H1 (cell line): Measurements from ENCODE around the gene TAP2. TPM values are rescaled to one million over a fixed set of nuclear protein-coding genes. Genes with fewer than 3 reads are reported as not detected.

Experiments
- ATF2 ChIP-seq: IDR thresholded peaks from 2 replicates; pipeline ENCODE4 v1.6.1; 2012; ENCODE audit warnings: low read length, inconsistent platforms
- CHD1 ChIP-seq: IDR thresholded peaks from 2 replicates; pipeline ENCODE4 v1.6.1; 2012; ENCODE audit warnings: low read depth, low read length, improper control_type of control experiment
- CTBP2 ChIP-seq: IDR thresholded peaks from 2 replicates; pipeline ENCODE4 v1.7.0; 2011; ENCODE audit warnings: borderline replicate concordance, mild to moderate bottlenecking, moderate library complexity, mixed read lengths, low read length; ENCODE audit not compliant: insufficient read depth, insufficient read length
- EGR1 ChIP-seq: IDR thresholded peaks from 2 replicates; pipeline ENCODE4 v1.6.1; 2011; ENCODE audit warnings: low read depth, low read length, borderline replicate concordance
- SP4 ChIP-seq: IDR thresholded peaks from 2 replicates; pipeline ENCODE4 v1.6.1; 2012; ENCODE audit warnings: low read length, inconsistent platforms
- SRF ChIP-seq: IDR thresholded peaks from 2 replicates; pipeline ENCODE4 v1.6.1; 2011; ENCODE audit warnings: mild to moderate bottlenecking, low read depth, low read length, moderate library complexity
- polyA plus RNA-seq, 7 experiments: library from polyadenylated mRNA; depleted of rRNA in 3 of 7; stranded (reverse) in 5 of 7; unstranded in 2 of 7; fragments of >200 nt in 5 of 7; fragments of 200-250 nt in 2 of 7; gene quantifications; 1 replicate in 5 of 7; 2 replicates in 1 of 7; 4 replicates in 1 of 7; pipeline versions ENCODE4 v1.2.1 to v1.2.3, GENCODE V29; 2011 to 2013; ENCODE audit warnings: missing spikeins in 2 of 7, mixed read lengths in 2 of 7
- total RNA-seq: library from RNA; stranded (reverse); fragmentation: NEBNext Ultra II Directional; extraction: Animal tissue kit (Norgen Biotek cat#: 25700); gene quantifications from 2 replicates; pipeline ENCODE4 v1.2.1, GENCODE V29; 2021

TAP2 gene
- total and polyA plus RNA-seq, 2 of the 8 experiments (the other 6 are each of a cell fraction or from before 2014, with no cell fraction given): 11.3 to 27.2 TPM

DNA sequence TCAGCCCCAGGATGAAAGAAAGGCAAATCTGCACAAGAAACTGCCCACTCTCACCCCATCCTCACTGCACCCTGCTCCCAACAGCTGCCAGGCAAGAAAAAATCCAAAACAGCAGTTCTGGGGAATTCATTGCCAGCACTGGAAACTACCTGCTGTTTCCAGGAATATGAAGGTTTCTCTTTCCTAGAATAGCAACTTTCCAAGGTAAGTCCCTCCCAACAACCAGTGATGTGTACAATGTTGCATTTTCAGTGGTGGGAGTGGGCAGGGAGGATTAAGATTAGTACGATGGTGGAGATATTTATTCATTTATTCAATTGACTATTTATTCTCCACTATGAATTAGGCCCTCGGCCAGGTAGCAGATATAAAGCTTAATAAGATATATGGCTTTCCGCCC, 11.5 kb downstream of the TAP2 start (continued):
- no peak for TF ChIP-seq ATF2
- TF ChIP-seq CHD1: no peak
- no peak for TF ChIP-seq SRF
- TF ChIP-seq SP4: no peak
- TF ChIP-seq CTBP2: no peak
- no peak for TF ChIP-seq EGR1
